Measurements from ENCODE around the gene PRPF8. TPM values are rescaled to one million over a fixed set of nuclear protein-coding genes. Genes with fewer than 3 reads are reported as not detected.

PRPF8 gene
- total and polyA plus RNA-seq, 2 experiments from 2014 or later, result 72.2 to 93.8 TPM

DNA sequence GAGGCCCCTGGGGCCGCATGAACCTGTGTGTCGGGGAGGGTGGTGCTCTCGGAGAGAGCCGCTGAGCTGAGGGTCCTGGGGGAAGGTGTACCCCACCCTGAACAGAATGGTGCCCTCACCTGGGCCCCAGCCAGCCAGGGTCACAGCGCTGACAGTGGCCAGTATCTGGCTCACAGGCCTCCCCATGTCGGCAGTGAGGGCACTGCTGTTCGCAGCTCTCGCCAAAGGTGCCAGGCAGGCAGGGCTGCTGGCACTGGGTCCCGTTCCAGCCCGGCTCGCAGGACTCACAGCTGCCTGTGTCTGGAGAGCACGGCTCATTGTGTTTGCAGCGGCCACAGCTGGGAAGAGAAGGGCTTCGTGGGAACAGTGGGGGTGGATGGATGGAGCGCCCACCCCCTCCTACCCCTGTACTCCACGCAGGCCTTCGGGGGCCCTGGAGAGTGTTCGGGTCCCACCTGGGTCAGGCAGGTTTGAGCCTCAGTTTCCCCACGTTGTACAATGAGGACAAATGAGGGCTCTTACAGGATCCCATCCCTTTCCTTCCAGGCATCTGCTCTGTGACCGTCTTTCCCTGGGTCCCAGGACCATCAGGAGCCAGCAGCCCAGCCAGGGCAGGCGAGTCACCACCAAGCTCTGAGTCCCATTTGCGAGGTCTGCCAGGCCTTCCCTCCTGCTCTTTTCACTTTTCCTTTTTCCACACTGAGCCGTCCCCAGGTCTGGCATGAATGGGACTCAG, 44.2 kb downstream of the PRPF8 start:
- DNase-seq, result no peak
- no peaks in the 10 kb centered on the region for H3F3A ChIP-seq (ENCODE audit: insufficient read depth)
- no peak overlapping the region for H3K4me3 ChIP-seq
- no peak overlapping the region for H2AFZ ChIP-seq
- H4K20me1 ChIP-seq (ENCODE audit: insufficient read depth), result no peaks in the 10 kb centered on the region
- H3K4me1 ChIP-seq (ENCODE audit: insufficient read depth), result peaks cover 8% of the 10 kb centered on the region; the same call in 1 of the 2 replicates
- H3K27ac ChIP-seq, result no peak overlapping the region
- H3K36me3 ChIP-seq (ENCODE audit: low read depth), result no peaks in the 10 kb centered on the region
- H3K9ac ChIP-seq, result no peak overlapping the region
- 62% methylated on average over 21 to 22 of the region's 23 CpGs for WGBS, 2 experiments (ENCODE audit: low coverage in 1 of 2, low lambda C conversion rate in 2 of 2, missing lambda C conversion rate in 2 of 2)
- no peaks in the 10 kb centered on the region for H3K9me2 ChIP-seq (ENCODE audit: insufficient read depth)
- H3K9me3 ChIP-seq (ENCODE audit: low read depth), result no peaks in the 10 kb centered on the region
- no peak overlapping the region for H3K4me2 ChIP-seq (ENCODE audit: unreplicated experiment)
- no peak for TF ChIP-seq EZH2 (IDR thresholded peaks at IDR 0.05; ENCODE audit: insufficient read depth, poor library complexity, severe bottlenecking)
- no peak for TF ChIP-seq EZH2phosphoT487 (IDR thresholded peaks at IDR 0.05; ENCODE audit: insufficient read depth, low read depth)
- H3K27me3 ChIP-seq (replicated peaks; ENCODE audit: insufficient read depth), result no peaks in the 10 kb centered on the region
- in situ Hi-C loops (cut with MboI), result no loop called here
- no peaks in the 10 kb centered on the region for H3K79me2 ChIP-seq (ENCODE audit: insufficient read depth)

- Histone ChIP-seq H3K9ac (no peak overlapping the region), H2AFZ (no peak overlapping the region), H3K27ac (no peak overlapping the region), H3K4me2 (ENCODE audit: unreplicated experiment) (no peak overlapping the region), H3K79me2 (ENCODE audit: insufficient read depth) (no peaks in the 10 kb centered on the region), H4K20me1 (ENCODE audit: insufficient read depth) (no peaks in the 10 kb centered on the region), H3K4me3 (no peak overlapping the region), H3K9me2 (ENCODE audit: insufficient read depth) (no peaks in the 10 kb centered on the region), H3K4me1 (ENCODE audit: insufficient read depth) (peaks cover 8% of the 10 kb centered on the region; the same call in 1 of the 2 replicates), H3K27me3 (replicated peaks; ENCODE audit: insufficient read depth) (no peaks in the 10 kb centered on the region), H3K36me3 (ENCODE audit: low read depth) (no peaks in the 10 kb centered on the region), H3F3A (ENCODE audit: insufficient read depth) (no peaks in the 10 kb centered on the region), H3K9me3 (ENCODE audit: low read depth) (no peaks in the 10 kb centered on the region)
- WGBS, 2 experiments (ENCODE audit: low coverage in 1 of 2, low lambda C conversion rate in 2 of 2, missing lambda C conversion rate in 2 of 2), result 68 to 71% methylated on average over 10 to 11 of the region's 11 CpGs
- no peak for DNase-seq
- in situ Hi-C loops (cut with MboI), result no loop called here
- TF ChIP-seq EZH2 (IDR thresholded peaks at IDR 0.05; ENCODE audit: insufficient read depth, poor library complexity, severe bottlenecking) (no peak), EZH2phosphoT487 (IDR thresholded peaks at IDR 0.05; ENCODE audit: insufficient read depth, low read depth) (no peak)
Measured at GRCh38 chr17:1639549-1640180, 45.0 kb downstream of the PRPF8 start.

DNA sequence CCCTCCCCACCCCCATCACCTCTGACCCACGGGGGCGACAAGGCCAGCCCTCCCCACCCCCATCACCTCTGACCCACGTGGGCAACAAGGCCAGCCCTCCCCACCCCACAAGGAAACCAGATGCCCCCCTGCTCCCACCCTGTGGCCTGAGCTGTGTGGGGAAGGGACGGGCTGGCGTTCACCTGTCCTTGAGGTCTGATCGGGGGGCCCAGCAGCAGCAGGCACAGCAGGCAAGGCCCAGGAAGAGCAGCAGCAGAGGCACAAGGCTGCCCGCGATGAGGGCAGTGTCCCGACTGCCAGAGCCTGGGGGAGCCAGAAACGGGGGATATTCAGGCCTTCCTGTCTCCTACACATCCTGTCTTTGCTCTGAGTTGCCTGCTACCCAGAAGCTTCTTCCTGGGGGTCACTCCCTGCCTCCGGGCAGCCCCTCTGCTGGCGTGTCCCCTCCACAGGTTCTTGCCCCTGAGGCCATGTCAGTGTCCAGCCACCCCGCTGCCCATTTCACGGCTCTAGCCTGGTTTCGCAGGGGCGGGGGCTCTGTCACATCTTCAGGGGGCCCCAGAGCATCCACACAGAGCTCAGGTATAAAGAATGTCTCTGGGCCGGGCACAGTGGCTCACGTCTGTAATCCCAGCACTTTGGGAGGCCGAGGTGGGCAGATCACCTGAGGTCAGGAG, 45.9 kb downstream of the PRPF8 start:
- no peak for TF ChIP-seq EZH2 (IDR thresholded peaks at IDR 0.05; ENCODE audit: insufficient read depth, poor library complexity, severe bottlenecking)
- TF ChIP-seq EZH2phosphoT487 (IDR thresholded peaks at IDR 0.05; ENCODE audit: insufficient read depth, low read depth), result no peak
- in situ Hi-C loops (cut with MboI), result no loop called here
- Histone ChIP-seq H3K4me1 (ENCODE audit: insufficient read depth) (0 out of 2 replicates have a peak, but pooled peaks cover 2% of the 10 kb centered on the region), H2AFZ (no peak overlapping the region), H3K36me3 (ENCODE audit: low read depth) (no peaks in the 10 kb centered on the region), H3K4me2 (ENCODE audit: unreplicated experiment) (no peak overlapping the region), H3K79me2 (ENCODE audit: insufficient read depth) (no peaks in the 10 kb centered on the region), H3K9me3 (ENCODE audit: low read depth) (no peaks in the 10 kb centered on the region), H3F3A (ENCODE audit: insufficient read depth) (no peaks in the 10 kb centered on the region), H3K4me3 (no peak overlapping the region), H3K9ac (no peak overlapping the region), H3K9me2 (ENCODE audit: insufficient read depth) (no peaks in the 10 kb centered on the region), H3K27ac (no peak overlapping the region), H4K20me1 (ENCODE audit: insufficient read depth) (no peaks in the 10 kb centered on the region), H3K27me3 (replicated peaks; ENCODE audit: insufficient read depth) (no peaks in the 10 kb centered on the region)
- DNase-seq, result no peak
- 83 to 85% methylated on average over 17 to 18 of the region's 19 CpGs for WGBS, 2 experiments (ENCODE audit: low coverage in 1 of 2, low lambda C conversion rate in 2 of 2, missing lambda C conversion rate in 2 of 2)

DNA sequence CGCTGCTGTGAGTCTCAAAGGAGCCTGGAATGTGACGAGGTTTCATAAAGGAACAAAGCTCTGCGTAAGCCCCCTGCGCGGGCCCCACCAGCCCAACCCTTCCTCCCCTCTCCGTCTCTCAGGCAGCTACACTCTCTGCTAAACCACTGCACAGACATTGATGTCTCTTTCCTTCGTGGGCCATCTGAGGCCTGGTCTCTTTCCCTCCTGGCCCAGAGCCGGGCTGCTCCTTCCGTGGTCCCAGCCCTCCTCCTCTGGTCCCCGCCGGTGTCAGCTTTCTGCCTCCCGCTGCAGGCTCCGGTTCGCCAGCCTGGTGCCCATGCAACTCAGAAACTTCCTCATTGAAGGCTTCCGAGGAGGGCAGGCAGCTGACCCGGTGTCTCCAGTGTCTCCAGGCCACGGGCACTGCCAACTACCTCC, 46.5 kb downstream of the PRPF8 start:
- 75 to 77% methylated on average over 10 to 17 of the region's 17 CpGs for WGBS, 2 experiments (ENCODE audit: low coverage in 1 of 2, low lambda C conversion rate in 2 of 2, missing lambda C conversion rate in 2 of 2)
- TF ChIP-seq EZH2phosphoT487 (IDR thresholded peaks at IDR 0.05; ENCODE audit: insufficient read depth, low read depth), result no peak
- no peak for TF ChIP-seq EZH2 (IDR thresholded peaks at IDR 0.05; ENCODE audit: insufficient read depth, poor library complexity, severe bottlenecking)

More for the DNA sequence above, 46.5 kb downstream of the PRPF8 start:
- no peak overlapping the region for H2AFZ ChIP-seq
- H3K4me3 ChIP-seq, result no peak overlapping the region
- DNase-seq, result no peak
- H3K27me3 ChIP-seq (replicated peaks; ENCODE audit: insufficient read depth), result no peaks in the 10 kb centered on the region
- no peaks in the 10 kb centered on the region for H3K79me2 ChIP-seq (ENCODE audit: insufficient read depth)
- H3K36me3 ChIP-seq (ENCODE audit: low read depth), result no peaks in the 10 kb centered on the region
- H3K27ac ChIP-seq, result no peak overlapping the region
- H4K20me1 ChIP-seq (ENCODE audit: insufficient read depth), result no peaks in the 10 kb centered on the region
- H3K9me2 ChIP-seq (ENCODE audit: insufficient read depth), result no peaks in the 10 kb centered on the region
- H3K9ac ChIP-seq, result no peak overlapping the region
- in situ Hi-C loops (cut with MboI), result no loop called here
- no peaks in the 10 kb centered on the region for H3F3A ChIP-seq (ENCODE audit: insufficient read depth)
- H3K4me2 ChIP-seq (ENCODE audit: unreplicated experiment), result no peak overlapping the region
- no peaks in the 10 kb centered on the region for H3K9me3 ChIP-seq (ENCODE audit: low read depth)
- no peaks in the 10 kb centered on the region for H3K4me1 ChIP-seq (ENCODE audit: insufficient read depth)

Data from GM23248 (cell line).